SK-N-SH (cell line): Measurements from ENCODE around the gene OR2T27.

ENCODE experiments used
- CTCF ChIP-seq: fragments of 200-600 bp; sonication (generic); IDR thresholded peaks from 2 replicates; pipeline ENCODE4 v1.6.1; 2017; ENCODE audit warnings: antibody characterized with exemption, mild to moderate bottlenecking, moderate library complexity
- EP300 ChIP-seq, 2 experiments: IDR thresholded peaks; 2 replicates each; pipeline versions ENCODE4 v1.4.0 to v1.6.1; 2012; ENCODE audit warnings: borderline replicate concordance in 1 of 2, low read depth in 1 of 2, low read length in 1 of 2
- USF1 ChIP-seq: IDR thresholded peaks from 2 replicates; pipeline ENCODE4 v1.4.0; 2012; ENCODE audit warnings: low read depth, borderline replicate concordance
- TF ChIP-seq, protein P1 (sequence below): IDR thresholded peaks from 2 replicates; pipeline ENCODE4; 2012

DNA sequence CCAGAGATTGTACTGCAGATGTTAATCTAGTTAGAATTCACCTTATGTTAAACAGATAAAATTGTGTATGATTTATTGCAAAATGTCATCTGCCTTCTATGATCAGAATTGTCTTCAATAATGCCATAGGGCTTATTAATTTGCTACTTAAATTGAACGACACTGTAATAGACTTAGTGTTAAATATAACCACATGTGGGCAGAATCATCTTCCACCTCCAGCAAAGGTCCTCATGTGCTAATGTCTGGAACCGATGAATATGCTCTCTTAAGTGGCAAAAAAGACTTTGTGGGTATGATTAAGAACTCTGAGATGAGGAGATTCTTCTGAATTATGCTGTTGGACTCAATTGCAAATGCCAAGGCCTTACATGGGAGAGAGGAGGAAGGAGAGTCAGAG lies 24.8 kb downstream of the OR2T27 start:
- TF ChIP-seq EP300 (IDR thresholded peaks at IDR 0.05; ENCODE audit: borderline replicate concordance in 1 of 2, low read depth in 1 of 2, low read length in 1 of 2) (no peak), CTCF (no peak), USF1 (no peak)
- TF ChIP-seq, protein P1, sequence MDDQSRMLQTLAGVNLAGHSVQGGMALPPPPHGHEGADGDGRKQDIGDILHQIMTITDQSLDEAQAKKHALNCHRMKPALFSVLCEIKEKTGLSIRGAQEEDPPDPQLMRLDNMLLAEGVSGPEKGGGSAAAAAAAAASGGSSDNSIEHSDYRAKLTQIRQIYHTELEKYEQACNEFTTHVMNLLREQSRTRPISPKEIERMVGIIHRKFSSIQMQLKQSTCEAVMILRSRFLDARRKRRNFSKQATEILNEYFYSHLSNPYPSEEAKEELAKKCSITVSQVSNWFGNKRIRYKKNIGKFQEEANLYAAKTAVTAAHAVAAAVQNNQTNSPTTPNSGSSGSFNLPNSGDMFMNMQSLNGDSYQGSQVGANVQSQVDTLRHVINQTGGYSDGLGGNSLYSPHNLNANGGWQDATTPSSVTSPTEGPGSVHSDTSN = no peak
